A375 (cell line): ENCODE data around the gene SSX4. TPM values are rescaled to one million over a fixed set of nuclear protein-coding genes. Genes with fewer than 3 reads are reported as not detected.

ENCODE experiments used
- small RNA-seq: library from RNA; depleted of rRNA; stranded (forward); fragments of <200 nt; gene quantifications from one replicate; pipeline ENCODE3, GENCODE V24; 2014
- total RNA-seq: library from RNA; depleted of rRNA; stranded (reverse); fragments of >200 nt; shearing (Covaris generic); gene quantifications from 2 replicates; pipeline ENCODE4 v1.2.3, GENCODE V29; 2014; rRNA removed

The SSX4 gene
- total RNA-seq: 0.53 and 1.0 TPM in 2 replicates

GRCh38 chrX:48383239-48383638, at the start of gene SSX4:
SSX4 (plus strand) TSS chrX:48383539; CDS start chrX:48384054, 515 bp downstream.

GRCh38 chrX:48356315-48357094, 26.8 kb upstream of the SSX4 start, which contains the start of gene SSX3:
SSX3 (minus strand) TSS chrX:48356703; CDS start chrX:48355249, 1,454 bp downstream.

GRCh38 chrX:48411860-48412259, 28.5 kb downstream of the SSX4 start, which contains the start of gene SSX4B:
SSX4B (minus strand) TSS chrX:48411960; CDS start chrX:48411372, 588 bp downstream.

Small RNA genes within 50 kb of the gene (small RNA-seq; reads per million reads assigned to genes)
- gene AL606490.4 (not detected), gene AL606490.7 (not detected), gene AL606490.9 (not detected)

Other genes starting within 250 kb of the SSX4 start
- gene SSX5, start 186.7 kb upstream of the SSX4 start, total RNA-seq: not detected in 2 replicates
- 0.72 and 2.5 TPM in 2 replicates for gene SSX1, start 128.1 kb upstream of the SSX4 start, total RNA-seq
- gene SSX3, start 26.8 kb upstream of the SSX4 start, total RNA-seq: not detected in 2 replicates
- 0.53 and 1.0 TPM in 2 replicates for gene SSX4B, start 28.4 kb downstream of the SSX4 start, total RNA-seq
- gene SLC38A5, start 86.7 kb downstream of the SSX4 start, total RNA-seq: not detected in 2 replicates
- 115 and 124 TPM in 2 replicates for gene FTSJ1, start 92.7 kb downstream of the SSX4 start, total RNA-seq
- 19.4 and 26.6 TPM in 2 replicates for gene PORCN, start 125.5 kb downstream of the SSX4 start, total RNA-seq
- gene EBP, start 138.3 kb downstream of the SSX4 start, total RNA-seq: 115 and 136 TPM in 2 replicates
- gene TBC1D25, start 156.2 kb downstream of the SSX4 start, total RNA-seq: 8.8 and 13.6 TPM in 2 replicates
- gene RBM3, start 190.9 kb downstream of the SSX4 start, total RNA-seq: 282 and 286 TPM in 2 replicates
- gene WDR13, start 214.0 kb downstream of the SSX4 start, total RNA-seq: 135 and 153 TPM in 2 replicates